Measurements from ENCODE around the gene ANKRD13B.
A peak's percentile ranks its signal among the peaks of the same experiment; 100 is the strongest.
"Not testable (repeated sequence)": the region's sequence is repeated elsewhere in the genome, so short reads cannot be mapped to it uniquely, and the experiment has no call there.

Gene ANKRD13B

DNA sequence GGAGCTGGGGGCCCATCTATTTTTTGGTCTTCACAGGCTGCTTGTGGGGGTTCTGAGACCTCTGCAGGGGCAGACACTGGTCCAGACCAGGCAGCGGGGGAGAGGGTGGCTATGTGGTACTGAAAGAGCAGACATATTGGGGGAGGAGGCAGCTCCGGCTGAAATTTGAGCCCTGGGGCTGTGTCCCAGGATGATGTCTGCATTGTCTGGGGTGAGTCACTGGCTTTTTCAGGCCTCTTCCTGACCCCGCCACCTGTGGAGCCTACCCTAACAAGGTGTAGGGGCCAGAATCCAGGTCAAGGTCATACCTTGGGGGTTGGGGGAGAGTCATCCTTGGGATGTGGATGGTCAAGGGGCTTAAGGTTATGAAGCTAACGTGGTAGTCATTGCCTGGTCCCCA is 27.3 kb downstream of the ANKRD13B start:
- DNase-seq: no peak

DNA sequence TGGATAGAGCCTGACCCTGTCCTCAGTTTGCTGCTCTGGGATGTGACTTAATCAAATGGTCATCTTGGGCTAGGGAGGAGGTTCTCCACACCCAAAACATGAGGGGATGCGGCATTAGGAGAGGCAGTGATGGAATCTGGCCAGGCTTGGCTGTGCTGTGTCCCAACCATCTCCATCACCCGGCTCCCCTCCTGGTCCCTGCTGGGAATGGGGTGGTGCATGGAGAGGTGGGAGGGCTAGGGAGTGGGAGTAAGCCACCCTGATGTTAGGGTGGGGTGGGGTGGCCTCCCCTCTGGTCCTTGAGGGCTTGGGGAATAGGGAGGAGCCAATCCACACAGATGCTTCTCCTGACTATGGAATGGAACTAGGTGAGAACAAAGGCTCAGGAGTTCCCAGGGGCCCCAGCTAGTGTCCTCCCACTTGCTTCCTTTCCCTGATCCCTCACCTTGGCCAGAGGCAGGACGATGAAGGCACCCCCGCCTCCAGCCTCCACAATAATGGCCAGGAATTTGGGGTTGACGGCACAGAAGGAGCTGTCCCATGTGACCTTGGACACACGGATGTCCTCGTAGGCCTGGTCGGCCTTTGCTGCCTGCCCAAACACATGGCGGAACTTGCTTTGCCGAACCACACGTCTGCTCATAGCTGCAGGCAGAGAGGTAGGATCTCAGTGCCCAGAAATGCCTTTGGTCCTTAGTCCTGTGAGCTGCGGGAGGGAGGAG is 28.0 kb downstream of the ANKRD13B start:
- DNase-seq: no peak

DNA sequence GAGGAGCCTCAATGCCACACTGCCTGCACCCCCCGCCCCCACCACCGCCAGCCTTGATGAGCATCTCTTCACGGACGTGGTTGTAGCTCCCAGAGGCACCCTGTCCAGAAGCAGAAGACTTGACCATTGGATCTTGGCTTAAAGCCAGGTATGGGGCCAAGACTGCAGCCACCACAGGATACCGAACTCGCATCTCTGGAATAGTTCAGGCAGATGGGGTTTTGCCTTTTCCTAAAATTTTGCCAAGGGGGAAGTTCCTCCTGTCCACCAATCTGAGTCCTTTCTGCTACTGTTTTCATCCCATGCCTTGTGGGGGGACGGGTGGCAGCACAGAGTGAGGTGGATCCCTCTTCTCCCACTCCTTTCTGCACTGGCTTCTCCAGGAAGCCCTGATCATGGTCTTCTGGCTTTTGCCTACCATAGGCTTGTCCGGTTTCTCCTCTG is 28.8 kb downstream of the ANKRD13B start:
- no peak for DNase-seq

DNA sequence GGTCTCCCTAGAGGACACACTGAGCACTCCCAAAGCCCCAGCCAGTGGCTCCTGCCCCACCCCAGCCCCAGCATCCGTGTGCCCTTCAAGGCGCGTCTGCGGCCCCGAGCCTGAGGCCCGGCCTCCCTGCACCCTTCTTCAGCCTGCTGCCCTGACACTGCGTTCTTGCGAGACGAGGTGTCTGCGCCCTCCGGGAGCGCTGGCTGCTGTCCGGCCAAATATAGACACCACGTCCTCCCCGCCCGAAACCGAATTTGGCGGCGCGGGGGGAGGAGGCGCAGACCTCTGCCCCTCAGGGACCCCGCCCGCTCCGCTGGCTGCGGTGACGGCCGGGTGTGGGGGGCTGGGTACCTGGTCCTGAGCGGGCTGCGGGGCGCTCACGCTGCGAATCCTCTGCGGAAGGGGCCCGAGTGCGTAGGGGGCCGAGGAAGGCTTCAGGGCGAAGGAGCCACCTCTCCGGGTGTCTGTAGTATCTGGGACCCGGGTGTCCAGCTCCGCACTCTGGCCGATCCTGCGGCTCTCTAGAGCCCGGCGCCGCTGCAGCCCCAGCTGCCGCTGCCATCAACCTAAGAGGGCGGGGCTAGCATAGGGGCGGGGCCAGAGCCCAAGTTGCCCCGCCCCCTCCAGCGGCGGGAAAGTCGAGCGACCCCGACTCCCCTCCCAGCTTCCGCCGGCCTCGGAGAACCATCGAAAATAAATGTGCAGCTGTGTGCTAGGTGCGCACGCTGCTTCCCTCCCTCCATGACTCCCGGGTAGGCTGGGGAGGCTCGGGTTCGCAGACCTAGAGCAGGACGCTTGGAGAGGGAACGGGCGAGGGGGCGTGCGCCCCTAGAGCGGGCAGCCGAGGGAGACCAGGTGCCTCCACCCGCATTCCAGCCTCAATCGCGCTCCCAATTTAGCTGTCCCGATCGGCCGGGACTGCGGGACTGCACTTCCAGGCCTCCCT is 29.7 kb downstream of the ANKRD13B start, which contains the start of gene CORO6:
CORO6 (minus strand) TSS at position 576 of the 946 bp plus-strand sequence. CDS start 1,491 bp downstream, outside the sequence.
- peak; percentile 82 for DNase-seq

DNA sequence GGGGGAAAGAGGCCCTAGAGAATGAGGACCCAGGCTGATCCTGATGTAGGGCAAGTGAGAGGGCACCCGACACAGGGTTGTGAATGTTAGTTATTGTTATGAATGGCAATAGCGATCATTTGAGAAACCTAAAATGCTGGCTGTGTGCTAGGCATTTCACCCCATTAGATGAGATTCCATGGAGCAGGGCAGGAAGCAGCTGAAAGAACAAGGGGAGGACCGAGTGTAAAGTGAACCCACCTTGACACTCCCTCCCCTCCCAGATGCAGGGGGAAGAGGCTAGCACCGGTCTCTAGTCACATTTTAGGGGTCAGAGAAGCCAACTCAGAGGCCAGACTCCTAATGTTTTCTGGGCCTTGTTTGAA is 30.3 kb downstream of the ANKRD13B start:
- DNase-seq: no peak

DNA sequence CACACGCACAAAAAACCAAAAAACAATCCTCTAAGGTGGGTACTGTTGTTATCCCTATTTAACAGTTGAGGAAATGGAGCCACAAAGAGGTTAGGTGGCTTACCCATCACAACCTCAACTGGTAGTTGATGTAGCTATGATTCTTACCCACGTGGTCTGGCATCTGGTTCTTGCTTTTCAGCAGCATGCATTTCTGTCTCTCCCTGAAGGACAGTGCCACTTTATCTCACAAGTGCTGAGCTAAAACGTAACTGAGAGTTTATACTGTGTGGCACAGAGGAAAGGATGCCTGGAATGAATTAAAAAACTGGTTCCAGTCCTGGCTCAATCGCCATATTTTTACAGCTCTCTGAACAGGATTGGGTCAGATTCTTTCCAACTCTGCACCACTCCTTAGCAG is 31.7 kb downstream of the ANKRD13B start:
- no peak for DNase-seq

DNA sequence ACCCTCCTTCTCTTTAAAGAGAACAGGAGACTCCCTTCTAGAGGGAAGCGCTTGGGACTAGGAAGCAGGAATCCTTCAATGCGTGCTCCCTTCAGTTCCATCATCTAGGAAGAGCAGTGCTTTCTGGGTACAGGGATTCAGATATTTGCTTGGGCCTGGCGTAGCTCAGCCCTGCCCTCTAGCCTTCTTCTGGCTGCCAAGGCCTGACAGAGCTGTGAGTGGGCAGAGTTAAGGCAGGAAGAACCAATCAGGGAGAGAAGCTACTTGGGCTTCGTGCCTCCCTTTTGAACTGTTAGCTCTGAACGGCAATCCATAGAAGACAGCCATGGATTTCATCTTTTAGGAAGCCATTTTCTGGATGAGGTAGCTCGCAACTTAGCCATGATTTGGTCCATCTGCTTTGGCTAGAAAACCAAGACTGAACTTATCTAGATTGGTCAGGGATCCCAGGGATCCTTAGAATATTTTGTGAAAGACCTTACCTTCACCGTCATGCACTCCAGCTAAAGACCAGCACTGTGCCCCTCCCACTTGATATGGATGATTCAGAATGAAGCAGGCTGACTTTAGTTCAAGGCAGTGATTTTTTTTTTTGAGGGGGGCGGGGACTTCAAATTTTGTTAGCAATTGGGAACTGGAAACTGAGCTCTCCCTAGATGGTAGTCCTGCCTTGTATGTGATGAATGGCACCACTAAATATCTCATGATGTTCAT is 32.3 kb downstream of the ANKRD13B start:
- peak; percentile 17 for DNase-seq

DNA sequence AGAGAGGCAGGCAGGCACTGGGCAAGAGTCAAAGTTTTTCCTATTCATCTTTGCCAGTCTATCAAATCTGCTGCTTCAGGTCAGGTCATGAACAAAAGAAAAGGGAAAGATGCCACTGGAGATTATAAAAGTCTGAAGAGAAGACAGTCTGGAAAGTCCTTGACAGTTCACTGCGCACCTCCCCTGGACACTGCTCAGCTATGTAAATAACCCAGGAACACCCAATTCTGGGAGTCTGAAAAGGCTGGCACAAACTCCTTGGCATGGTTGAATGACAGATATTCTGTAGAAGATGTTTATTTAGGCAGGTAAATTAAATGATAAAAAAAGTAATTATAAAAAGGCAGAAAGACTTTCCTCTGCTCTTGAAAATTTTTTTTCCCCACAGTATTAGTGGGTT is 35.0 kb downstream of the ANKRD13B start:
- no peak for DNase-seq

DNA sequence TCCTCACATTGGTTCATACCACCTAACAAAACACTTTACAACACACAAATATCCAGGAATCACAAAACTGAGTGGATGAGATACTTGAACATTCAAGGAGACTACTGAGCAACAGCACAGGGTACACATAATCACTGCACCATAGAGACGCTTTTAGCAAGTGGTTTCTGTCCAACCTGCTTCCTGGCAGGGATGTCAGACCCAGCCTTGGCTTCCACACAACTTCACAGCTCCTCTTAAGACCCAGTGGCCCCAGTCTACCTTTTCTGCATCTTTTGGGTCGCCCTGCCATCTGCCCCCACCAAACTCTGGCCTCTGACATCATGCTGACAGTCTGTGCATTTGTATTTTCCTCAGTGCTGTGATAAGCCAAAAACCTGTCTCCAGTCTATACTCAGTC is 35.7 kb downstream of the ANKRD13B start:
- DNase-seq: no peak

DNA sequence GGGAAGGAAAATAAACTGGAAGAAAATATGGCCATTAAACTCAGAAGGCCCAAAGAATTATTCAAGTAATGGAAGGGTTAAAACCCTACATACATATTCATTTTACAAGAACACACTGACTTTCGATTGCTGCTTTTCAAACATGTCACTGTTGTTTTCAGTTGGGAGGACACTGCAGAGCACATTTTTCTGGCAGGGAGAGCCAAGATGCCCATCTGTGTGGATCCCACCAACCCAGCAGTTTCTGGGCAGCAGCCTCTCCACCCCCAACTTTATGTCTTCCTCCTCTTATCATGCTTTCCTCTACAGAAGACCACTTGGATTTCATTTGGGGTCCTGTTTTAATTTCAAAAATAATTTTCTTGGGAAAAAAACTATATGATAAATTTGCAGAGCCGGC is 36.9 kb downstream of the ANKRD13B start:
- no peak for DNase-seq

DNA sequence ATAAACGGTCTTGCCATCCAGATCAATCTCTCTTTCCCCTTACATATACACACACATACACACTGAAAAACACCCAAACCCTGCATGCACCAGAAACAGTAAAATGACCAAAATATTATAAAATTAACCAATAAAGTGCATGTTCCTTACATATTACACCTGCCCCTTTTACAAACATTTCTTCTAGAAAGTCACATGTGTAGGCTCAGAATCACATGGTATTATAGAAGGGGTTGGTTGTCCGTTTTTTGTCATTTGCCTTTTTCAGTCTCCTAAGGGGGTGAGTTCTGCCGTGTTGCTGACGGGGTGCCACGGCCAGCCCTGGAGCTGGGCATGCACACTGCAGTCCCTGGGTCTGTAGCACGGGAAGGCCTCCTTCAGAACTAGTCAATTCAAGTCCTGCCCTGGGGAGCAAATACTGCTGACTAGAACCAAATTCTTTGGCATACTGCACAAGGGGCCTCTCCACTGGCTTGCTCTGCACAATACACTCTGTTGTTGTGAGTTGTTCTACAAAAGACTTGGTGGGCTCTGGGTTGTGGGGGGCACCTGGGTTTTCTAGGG is 37.8 kb downstream of the ANKRD13B start:
- no peak for DNase-seq

DNA sequence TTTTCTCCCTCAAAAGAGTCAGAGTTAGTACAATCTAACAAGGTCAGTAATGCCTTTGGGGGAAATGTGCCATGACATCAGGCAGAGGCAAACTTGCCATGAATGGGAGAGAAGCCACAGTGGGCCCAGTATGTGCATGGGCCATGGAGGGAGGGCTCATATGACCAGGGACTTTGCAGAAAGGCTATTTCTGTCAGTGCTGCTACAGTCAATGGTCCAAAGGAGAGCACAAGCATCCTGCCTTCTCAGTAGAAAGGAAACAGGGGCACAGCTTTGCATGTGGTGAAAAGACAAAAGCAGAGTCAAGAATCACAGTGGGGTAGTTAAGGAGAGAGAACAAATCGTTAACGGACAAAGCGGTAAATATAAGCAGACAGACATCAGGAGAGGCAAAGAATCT is 41.0 kb downstream of the ANKRD13B start:
- DNase-seq: no peak

DNA sequence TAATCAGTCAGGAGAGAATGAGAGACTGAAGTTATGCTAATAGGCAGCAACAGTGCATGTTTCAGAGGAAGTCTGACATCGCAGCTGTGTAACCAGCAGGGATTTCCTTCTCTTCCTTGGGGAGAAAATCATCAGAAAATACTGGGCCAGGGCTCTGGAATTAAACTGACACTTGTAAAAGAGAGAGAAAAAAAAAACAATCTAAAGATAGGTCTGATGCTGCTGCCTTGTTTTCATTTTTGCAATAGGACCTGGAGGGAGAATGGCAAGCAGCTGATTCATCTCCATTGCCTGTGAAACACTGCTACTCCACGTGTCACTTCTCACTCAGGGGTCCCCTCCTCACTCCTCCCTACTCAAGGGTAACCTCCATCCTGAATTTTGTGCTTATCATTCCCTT is 47.5 kb downstream of the ANKRD13B start:
- DNase-seq: no peak

DNA sequence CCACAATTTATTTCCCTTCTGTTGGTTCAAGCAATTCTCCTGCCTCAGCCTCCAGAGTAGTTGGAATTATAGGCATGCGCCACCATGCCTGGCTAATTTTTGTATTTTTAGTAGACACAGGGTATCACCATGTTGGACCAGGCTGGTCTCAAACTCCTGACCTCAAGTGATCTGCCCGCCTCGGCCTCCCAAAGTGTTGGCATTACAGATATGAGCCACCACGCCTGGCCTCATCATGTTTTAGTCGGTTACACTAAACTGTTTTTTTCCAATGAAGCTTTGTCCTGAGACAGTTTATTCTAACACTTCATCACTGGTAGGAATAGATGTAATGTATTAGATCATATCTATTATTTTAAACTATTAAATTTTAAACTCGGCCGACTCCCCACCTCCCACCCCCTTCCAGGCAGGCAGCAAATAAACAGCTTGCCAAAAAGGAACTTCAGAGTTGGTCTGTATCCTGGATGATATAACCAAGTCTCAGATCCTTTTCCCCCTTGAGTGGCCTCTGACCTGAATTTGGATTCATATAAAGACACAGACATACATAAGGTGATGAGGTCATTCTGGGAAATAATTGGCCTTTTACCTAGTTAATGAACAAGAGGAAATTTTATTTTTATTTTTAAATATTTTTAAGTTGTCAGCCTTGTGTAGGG is 48.2 kb downstream of the ANKRD13B start:
- DNase-seq: no peak

DNA sequence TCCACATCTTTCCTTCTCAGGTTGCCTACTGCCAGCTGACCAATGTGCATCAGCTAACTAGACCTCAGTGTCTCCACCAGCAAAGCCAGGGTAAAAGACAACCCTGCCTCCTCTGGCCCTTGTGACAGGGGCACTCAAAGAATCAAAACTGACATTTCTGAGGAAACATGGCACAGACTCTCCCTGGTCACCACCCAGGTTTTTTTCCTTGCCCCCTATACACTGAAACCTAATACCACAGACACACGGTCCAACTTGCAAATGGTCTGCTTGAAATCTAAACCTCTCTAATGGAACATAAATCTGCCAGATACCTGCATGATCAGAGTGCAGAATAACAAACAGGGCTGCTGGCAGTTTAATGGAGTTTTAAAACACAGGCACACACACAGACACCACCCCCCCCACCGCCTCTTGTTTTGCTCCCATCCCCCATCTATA is 49.3 kb downstream of the ANKRD13B start:
- DNase-seq: peak; percentile 17

DNA sequence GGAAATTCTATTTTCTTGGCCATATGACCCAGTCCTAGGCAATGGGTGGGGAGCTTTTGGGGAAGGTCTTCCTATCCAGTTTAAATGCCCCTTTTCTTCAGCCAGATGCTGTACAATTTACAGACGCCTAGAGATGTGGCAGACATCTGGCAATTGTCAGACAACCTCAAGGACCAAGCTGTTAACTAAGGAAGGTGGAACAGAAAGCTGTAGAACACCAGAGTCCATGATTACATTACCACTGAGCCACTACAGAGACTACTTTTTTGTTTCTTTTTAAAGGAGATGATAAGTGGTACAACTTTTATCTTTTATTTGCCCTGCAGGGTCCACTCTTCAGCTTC is 50.9 kb downstream of the ANKRD13B start:
- no peak for DNase-seq

DNA sequence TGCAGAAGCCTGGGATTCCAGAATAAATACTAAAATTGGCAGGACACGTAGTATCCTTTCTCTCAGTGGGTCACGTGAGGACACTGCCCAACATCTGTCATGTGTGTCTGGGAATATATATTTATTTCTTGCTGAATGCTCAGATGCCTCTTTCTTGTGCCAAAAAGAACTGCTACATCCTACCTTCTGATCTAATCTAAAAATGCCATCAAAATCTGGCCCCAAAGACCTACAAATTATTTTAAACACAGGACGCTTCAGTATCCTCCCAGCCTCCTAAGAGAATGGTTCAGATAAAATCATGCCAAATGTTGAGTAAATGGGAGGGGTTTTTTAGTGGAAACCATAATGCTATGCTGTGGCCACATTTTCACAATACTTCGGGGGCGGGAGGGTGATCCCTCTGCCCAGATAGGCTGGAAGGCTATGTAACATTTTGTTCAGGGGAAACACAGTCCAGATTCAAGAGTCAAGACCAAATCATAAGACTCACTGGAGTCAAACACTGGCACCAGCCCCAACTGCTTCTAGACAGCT is 52.7 kb downstream of the ANKRD13B start:
- DNase-seq: no peak

DNA sequence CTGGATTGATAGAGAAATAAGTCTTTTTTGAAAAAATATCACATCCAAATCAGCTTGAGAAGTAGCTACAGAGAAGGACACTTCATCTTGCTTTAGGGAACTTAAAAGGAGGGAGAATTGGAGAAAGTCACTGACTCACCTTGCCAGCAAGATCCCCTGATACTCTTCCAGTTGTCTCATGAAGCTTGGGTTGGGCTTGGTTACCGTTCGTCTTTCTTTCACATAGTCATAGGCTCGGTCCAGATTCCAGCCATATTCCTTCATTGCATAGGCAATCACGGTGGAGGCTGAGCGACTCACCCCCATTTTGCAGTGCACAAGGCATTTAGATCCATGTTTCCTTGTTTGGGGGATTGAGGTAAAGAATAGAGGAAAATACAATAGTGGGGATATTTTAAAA is 55.1 kb downstream of the ANKRD13B start:
- no peak for DNase-seq

DNA sequence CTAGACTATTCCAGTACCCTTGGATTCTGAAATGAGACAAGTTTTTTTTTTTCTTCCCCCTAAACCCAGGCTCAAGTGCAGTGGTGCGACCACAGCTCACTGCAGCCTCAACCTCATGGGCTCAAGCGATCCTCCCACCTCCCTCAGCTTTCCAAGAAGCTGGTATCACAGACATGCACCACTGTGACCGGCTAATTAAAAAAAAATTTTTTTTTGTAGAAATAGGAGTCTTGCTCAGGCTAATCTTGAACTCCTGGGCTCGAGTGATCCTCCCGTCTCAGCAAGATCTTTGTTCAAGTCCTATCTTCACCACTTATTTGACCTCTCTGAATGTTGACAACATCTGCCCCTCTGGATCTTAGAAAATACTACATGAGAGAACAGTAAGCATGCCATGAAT is 56.4 kb downstream of the ANKRD13B start:
- no peak for DNase-seq

DNA sequence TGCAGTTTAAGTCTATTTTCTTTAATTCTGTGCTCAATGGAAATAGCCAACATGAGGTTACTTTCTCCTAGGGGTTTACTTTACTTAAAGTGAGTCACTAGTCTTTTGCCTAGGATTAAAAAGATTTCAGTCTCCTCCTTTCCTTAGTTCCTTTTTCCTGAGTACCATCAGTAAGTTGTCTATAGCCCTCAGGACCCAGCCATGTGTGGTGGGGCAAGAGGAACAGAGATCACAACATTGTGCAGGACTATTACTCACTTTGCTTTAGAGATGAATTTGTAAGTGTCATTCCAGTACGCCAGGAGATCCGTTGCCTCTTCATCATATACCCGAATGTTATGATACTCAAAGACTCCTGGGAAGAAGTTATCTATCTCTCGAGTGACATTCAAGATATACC is 57.5 kb downstream of the ANKRD13B start:
- DNase-seq: no peak

DNA sequence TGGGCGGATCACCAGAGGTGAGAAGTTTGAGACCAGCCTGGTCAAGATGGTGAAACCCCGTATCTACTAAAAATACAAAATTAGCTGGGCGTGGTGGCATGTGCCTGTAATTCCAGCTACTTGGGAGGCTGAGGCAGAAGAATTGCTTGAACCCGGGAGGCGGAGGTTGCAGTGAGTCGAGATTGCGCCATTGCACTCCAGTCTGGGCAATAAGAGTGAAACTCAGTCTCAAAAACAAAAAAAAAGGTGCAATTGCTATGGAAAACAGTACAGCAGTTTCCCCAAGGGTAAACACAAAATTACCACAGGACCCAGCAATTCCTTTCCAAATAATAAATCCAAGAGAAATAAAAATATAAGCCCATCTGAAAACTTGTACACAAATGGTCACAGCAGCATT is 59.0 kb downstream of the ANKRD13B start:
- not testable (repeated sequence) for DNase-seq

DNA sequence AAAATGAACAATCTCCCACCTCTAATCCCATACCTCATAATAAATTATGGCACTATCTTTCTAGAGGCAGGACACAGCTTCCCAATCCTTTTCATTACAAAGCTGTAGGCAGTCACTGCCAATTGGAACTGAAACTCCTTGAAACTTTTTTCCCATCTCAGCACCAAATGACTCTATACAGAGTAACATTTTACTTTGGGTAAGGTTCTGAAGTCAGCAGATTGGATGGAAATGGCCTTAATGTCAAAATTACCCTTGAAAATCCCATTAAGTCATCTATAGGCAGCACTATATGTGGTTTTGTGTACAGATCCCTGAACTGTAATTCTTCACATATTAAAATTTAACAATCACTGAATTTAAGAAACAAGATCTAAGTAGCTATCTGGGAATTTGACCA is 60.0 kb downstream of the ANKRD13B start:
- no peak for DNase-seq
